Esophagus squamous epithelium (tissue), 4 donors: Measurements from ENCODE around the gene PANK4.

Experiments used
- POLR2A ChIP-seq, 4 donors: fragments of 450-650 bp; IDR thresholded peaks; one replicate each; pipeline ENCODE4 v1.6.1; 2017; ENCODE audit warnings: antibody characterized with exemption in 4 of 4, mild to moderate bottlenecking in 4 of 4, moderate library complexity in 3 of 4
- TF ChIP-seq, protein P1 (sequence below), 6 experiments: fragments of 450-650 bp in 4 of 6; fragments of 200-600 bp in 2 of 6; sonication (generic) in 2 of 6; IDR thresholded peaks; one replicate each; pipeline ENCODE4 v1.5.1; 2016 to 2019; ENCODE audit warnings: antibody characterized with exemption in 6 of 6, mild to moderate bottlenecking in 4 of 6, moderate library complexity in 4 of 6

GRCh38 chr1:2466958-2467554, 59.3 kb downstream of the PANK4 start:
- TF ChIP-seq POLR2A (IDR thresholded peaks at IDR 0.05) = no peak
- TF ChIP-seq, protein P1, sequence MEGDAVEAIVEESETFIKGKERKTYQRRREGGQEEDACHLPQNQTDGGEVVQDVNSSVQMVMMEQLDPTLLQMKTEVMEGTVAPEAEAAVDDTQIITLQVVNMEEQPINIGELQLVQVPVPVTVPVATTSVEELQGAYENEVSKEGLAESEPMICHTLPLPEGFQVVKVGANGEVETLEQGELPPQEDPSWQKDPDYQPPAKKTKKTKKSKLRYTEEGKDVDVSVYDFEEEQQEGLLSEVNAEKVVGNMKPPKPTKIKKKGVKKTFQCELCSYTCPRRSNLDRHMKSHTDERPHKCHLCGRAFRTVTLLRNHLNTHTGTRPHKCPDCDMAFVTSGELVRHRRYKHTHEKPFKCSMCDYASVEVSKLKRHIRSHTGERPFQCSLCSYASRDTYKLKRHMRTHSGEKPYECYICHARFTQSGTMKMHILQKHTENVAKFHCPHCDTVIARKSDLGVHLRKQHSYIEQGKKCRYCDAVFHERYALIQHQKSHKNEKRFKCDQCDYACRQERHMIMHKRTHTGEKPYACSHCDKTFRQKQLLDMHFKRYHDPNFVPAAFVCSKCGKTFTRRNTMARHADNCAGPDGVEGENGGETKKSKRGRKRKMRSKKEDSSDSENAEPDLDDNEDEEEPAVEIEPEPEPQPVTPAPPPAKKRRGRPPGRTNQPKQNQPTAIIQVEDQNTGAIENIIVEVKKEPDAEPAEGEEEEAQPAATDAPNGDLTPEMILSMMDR (IDR thresholded peaks at IDR 0.05) = no peak
